ENCODE results near the gene IL17RD. TPM values are rescaled to one million over a fixed set of nuclear protein-coding genes. Genes with fewer than 3 reads are reported as not detected.

The IL17RD gene
- total and polyA plus RNA-seq, 9 donors, result 19.6 to 40.6 (median 30.4) TPM

DNA sequence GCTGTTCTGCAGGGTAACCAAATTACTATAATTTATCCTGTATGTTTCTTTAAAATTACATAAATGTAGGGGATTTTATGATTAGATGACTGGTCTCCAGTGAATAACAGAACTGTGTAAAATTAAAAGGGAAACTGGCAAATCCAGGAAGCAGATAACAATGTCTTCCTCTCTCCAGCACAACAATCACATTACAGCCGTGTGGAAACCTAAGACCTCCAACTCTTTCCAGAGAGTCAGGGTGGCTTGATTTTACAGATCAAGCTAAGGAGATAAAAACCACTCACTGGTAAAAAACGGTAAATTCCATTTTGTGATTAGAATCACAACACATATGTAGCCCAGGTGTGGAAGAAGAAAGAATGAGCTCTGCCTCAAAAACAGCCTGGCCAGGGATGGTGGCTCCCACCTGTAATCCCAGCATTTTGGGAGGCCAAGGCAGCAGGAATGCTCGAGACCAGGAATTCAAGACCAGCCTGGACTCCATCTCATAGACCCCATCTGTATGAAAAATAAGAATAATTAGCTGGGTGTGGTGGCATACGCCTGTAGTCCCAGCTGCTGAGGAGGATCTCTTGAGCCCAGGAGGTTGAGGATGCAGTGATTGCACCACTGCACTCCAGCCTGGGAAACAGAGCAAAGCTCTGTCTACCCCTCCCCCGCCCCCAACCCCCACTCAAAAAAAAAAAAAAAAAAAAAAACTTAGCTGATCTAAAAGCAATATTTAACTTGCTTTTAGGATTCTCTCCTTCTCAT lies 29.0 kb downstream of the IL17RD start:
- H3K36me3 ChIP-seq (ENCODE audit: control insufficient read depth, insufficient read depth, low read length), result peaks cover 3% of the 10 kb centered on the region
- H3K4me3 ChIP-seq (ENCODE audit: low read length), result no peak overlapping the region
- H3K9me3 ChIP-seq (replicated peaks; ENCODE audit: control insufficient read depth, low read depth, low read length), result no peaks in the 10 kb centered on the region
- no CpG with 5 or more reads among the region's 5 CpGs for WGBS (ENCODE audit: insufficient coverage)
- H3K4me1 ChIP-seq (ENCODE audit: control insufficient read depth, insufficient read depth, low read length), result peaks cover 16% of the 10 kb centered on the region
- no peak overlapping the region for H3K27ac ChIP-seq (ENCODE audit: low read length)
- DNase-seq, result no peak
- no peaks in the 10 kb centered on the region for H3K27me3 ChIP-seq (ENCODE audit: control insufficient read depth, insufficient read depth, low read length)

- H3K4me1 ChIP-seq (ENCODE audit: control insufficient read depth, insufficient read depth, low read length), result peaks cover 46% of the 10 kb centered on the region
Observed at GRCh38 chr3:57133157-57133556, 32.0 kb downstream of the IL17RD start.

DNA sequence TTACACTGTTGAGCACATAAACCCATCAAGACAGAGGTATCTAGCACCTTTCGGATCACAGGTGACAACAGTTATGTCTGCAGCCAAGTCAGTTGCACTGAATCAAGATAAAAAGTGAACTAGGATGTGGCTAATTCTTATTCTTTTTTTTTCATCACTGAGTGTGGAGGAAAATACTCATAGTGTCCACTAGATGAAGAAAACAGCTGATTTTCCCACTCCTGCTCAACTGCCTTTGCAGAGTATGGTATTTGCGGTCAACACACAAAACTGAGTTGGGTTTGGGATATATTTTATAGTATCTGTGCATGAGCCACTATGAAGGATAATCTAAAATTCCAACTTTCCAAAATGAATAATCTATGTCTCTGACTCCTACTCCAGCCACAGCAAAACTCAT lies 32.5 kb downstream of the IL17RD start:
- DNase-seq, result peak; percentile 63
- Histone ChIP-seq H3K4me1 (ENCODE audit: control insufficient read depth, insufficient read depth, low read length) (peaks cover 51% of the 10 kb centered on the region), H3K36me3 (ENCODE audit: control insufficient read depth, insufficient read depth, low read length) (peaks cover 3% of the 10 kb centered on the region), H3K27ac (ENCODE audit: low read length) (no peak overlapping the region), H3K9me3 (replicated peaks; ENCODE audit: control insufficient read depth, low read depth, low read length) (no peaks in the 10 kb centered on the region), H3K4me3 (ENCODE audit: low read length) (no peak overlapping the region), H3K27me3 (ENCODE audit: control insufficient read depth, insufficient read depth, low read length) (no peaks in the 10 kb centered on the region)
- no CpG with 5 or more reads among the region's 2 CpGs for WGBS (ENCODE audit: insufficient coverage)

More at GRCh38 chr3:57133157-57133556, 32.0 kb downstream of the IL17RD start:
- 30% methylated on average over 2 of the region's 4 CpGs for WGBS (ENCODE audit: insufficient coverage)
- Histone ChIP-seq H3K9me3 (replicated peaks; ENCODE audit: control insufficient read depth, low read depth, low read length) (no peaks in the 10 kb centered on the region), H3K36me3 (ENCODE audit: control insufficient read depth, insufficient read depth, low read length) (peaks cover 3% of the 10 kb centered on the region), H3K4me3 (ENCODE audit: low read length) (no peak overlapping the region), H3K27ac (ENCODE audit: low read length) (no peak overlapping the region), H3K27me3 (ENCODE audit: control insufficient read depth, insufficient read depth, low read length) (no peaks in the 10 kb centered on the region)
- DNase-seq, result peak; percentile 67

DNA sequence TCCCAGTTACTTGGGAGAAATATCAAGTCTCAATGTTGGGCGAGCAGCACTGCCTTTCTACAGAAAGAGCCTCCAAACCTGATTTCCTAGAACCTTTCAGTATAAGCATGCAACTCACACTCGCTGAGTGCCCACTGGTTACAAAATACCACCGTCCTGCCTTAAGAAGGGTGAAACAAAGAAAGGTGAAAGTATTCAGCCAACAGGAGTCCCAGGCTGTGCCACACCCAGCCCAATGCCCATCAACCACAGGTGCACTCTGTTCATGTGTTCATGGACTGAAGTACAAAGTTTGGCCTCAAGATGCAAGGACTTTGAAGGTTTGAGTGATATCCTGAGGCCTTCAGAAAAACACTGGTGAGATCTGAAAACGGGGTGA lies 34.0 kb downstream of the IL17RD start:
- Histone ChIP-seq H3K4me1 (ENCODE audit: control insufficient read depth, insufficient read depth, low read length) (peaks cover 63% of the 10 kb centered on the region), H3K27me3 (ENCODE audit: control insufficient read depth, insufficient read depth, low read length) (no peaks in the 10 kb centered on the region), H3K27ac (ENCODE audit: low read length) (peak overlapping the region; percentile 43), H3K36me3 (ENCODE audit: control insufficient read depth, insufficient read depth, low read length) (no peaks in the 10 kb centered on the region), H3K9me3 (replicated peaks; ENCODE audit: control insufficient read depth, low read depth, low read length) (no peaks in the 10 kb centered on the region), H3K4me3 (ENCODE audit: low read length) (no peak overlapping the region)
- no peak for DNase-seq
- WGBS (ENCODE audit: insufficient coverage), result 14% methylated on average over 1 of the region's 4 CpGs

DNA sequence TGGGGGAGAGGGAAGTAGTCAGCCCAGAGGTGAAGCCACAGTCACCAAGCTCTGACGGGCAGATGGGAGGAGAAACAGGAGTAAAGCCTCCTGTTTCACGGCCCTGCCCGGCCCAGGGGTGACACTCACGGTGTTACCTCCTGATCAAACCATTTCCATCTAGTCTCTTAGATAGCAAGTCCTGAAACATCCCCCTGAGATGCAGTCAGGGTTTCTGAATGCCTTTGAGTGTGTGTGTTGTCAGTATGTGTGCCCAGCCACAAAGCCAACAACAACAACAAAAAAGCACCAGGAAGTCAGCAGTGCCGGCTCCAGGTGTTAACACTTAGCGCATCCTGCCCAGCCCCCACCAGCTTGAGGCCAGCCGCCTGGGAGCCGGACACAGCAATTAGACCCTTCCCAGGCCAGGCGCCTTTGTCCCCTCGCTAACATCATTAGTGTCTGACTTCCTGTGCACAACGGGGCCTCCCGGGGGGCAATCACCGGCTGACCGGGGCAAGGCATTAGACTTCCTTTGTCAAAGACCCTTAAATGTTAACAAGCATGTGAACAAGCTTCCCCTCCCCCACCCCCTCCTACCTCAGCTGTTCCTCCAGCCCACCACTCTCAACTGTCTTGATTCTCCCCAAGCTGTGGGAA lies 34.5 kb downstream of the IL17RD start:
- Histone ChIP-seq H3K27ac (ENCODE audit: low read length) (peak overlapping the region; percentile 43), H3K36me3 (ENCODE audit: control insufficient read depth, insufficient read depth, low read length) (no peaks in the 10 kb centered on the region), H3K4me3 (ENCODE audit: low read length) (no peak overlapping the region), H3K9me3 (replicated peaks; ENCODE audit: control insufficient read depth, low read depth, low read length) (no peaks in the 10 kb centered on the region), H3K27me3 (ENCODE audit: control insufficient read depth, insufficient read depth, low read length) (no peaks in the 10 kb centered on the region), H3K4me1 (ENCODE audit: control insufficient read depth, insufficient read depth, low read length) (peaks cover 68% of the 10 kb centered on the region)
- DNase-seq, result peak; percentile 67
- 10% methylated on average over 12 of the region's 14 CpGs for WGBS (ENCODE audit: insufficient coverage)

DNA sequence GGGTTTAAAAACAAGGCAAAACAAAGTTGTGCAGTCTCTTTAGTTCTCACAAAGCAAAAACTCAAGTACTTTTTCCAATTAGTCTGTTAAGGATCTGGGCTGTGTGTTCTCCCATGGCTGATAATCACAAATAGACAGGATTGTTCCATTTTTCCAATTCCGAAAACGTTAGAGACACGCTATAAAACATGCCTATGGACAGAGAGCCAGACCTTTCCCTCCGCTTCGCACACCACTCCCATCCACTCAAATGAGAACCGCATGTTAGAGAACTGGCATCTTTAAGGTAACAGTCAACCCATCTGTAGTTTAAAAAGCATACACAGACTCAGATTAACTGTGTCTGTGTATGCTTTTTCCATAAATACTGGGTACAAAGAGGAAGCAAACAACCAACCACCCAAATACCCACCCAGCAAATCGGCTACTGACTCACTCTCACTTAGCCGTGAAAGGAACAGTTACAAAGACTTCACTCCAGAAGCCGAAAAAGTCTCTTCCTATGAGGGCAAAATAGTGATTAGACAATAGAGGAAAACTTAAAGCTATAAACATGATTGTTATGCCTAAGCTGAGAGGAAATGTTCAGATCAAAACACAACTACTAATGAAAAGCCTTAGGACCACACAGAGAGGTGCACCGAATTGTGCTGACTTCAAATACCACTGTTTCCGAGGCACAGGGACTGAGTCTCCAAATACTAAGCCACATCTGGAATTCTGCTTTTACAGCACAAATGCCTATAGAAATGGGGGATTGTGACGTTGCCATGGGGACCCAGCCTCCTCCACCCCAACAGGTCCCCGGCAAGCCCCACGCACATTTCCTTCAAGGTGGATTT lies 36.1 kb downstream of the IL17RD start:
- Histone ChIP-seq H3K9me3 (replicated peaks; ENCODE audit: control insufficient read depth, low read depth, low read length) (no peaks in the 10 kb centered on the region), H3K4me1 (ENCODE audit: control insufficient read depth, insufficient read depth, low read length) (peaks cover 69% of the 10 kb centered on the region), H3K27me3 (ENCODE audit: control insufficient read depth, insufficient read depth, low read length) (no peaks in the 10 kb centered on the region), H3K27ac (ENCODE audit: low read length) (peak overlapping the region; percentile 72), H3K36me3 (ENCODE audit: control insufficient read depth, insufficient read depth, low read length) (no peaks in the 10 kb centered on the region), H3K4me3 (ENCODE audit: low read length) (no peak overlapping the region)
- 17% methylated on average over 1 of the region's 14 CpGs for WGBS (ENCODE audit: insufficient coverage)
- DNase-seq, result peak; percentile 82

DNA sequence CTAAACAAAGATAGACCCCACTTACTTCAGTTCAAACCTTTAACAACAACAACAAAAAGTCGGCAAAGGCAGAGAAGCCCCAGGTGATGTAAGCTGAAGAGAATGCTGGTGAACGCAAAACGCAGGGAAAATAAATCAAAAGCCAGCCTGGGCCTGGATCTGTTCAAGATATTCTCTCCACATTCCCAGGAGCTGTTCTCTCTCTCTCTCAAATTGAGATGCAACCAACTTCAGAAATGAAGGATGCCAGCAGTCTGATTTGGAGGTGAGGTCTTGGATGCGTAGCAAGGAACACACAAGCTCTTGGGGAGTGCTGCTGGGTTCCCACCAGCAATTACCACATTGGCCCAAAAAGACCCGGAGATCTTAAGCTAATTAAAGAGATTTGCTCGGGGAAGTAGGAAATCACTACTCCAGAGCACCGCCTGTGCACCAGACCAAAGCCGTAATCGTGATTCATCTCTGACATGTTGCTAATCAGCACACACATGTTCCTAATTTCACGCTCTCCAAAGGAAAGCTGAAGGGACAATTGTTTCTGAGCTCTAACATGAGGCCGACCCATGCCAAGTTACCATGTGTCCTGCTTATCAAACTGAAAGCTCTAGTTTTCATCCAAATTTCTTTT lies 37.1 kb downstream of the IL17RD start:
- Histone ChIP-seq H3K9me3 (replicated peaks; ENCODE audit: control insufficient read depth, low read depth, low read length) (no peaks in the 10 kb centered on the region), H3K27ac (ENCODE audit: low read length) (peak overlapping the region; percentile 72), H3K27me3 (ENCODE audit: control insufficient read depth, insufficient read depth, low read length) (no peaks in the 10 kb centered on the region), H3K36me3 (ENCODE audit: control insufficient read depth, insufficient read depth, low read length) (peaks cover 4% of the 10 kb centered on the region), H3K4me1 (ENCODE audit: control insufficient read depth, insufficient read depth, low read length) (peaks cover 63% of the 10 kb centered on the region), H3K4me3 (ENCODE audit: low read length) (peak overlapping the region; percentile 2)
- whole genome bisulfite sequencing (ENCODE audit: insufficient coverage), result 11% methylated on average over 5 of the region's 11 CpGs
- DNase-seq, result peak; percentile 88

DNA sequence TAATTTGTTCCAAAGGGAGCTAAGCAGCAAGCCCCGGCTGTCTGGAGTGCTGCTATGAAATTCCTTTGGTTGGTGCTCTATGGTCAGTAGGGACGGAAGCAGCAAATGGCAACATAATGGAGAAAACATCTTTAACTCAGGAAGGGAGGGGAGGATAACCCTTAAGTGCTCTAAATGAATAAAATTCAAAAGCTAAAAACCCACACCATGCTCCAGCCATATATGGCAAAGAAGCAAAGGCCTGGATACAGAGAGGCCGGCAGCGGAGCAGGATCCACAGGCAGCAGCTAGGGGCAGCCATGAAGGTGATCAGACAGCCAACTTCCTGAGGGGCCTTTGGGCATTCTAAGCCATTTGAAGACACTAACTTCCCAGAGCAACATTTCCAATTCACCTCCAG lies 38.9 kb downstream of the IL17RD start:
- 33% methylated on average over 1 of the region's 4 CpGs for WGBS (ENCODE audit: insufficient coverage)
- Histone ChIP-seq H3K36me3 (ENCODE audit: control insufficient read depth, insufficient read depth, low read length) (peaks cover 5% of the 10 kb centered on the region), H3K4me3 (ENCODE audit: low read length) (no peak overlapping the region), H3K9me3 (replicated peaks; ENCODE audit: control insufficient read depth, low read depth, low read length) (no peaks in the 10 kb centered on the region), H3K27ac (ENCODE audit: low read length) (peak overlapping the region; percentile 0), H3K27me3 (ENCODE audit: control insufficient read depth, insufficient read depth, low read length) (no peaks in the 10 kb centered on the region), H3K4me1 (ENCODE audit: control insufficient read depth, insufficient read depth, low read length) (peaks cover 60% of the 10 kb centered on the region)
- DNase-seq, result no peak

- H3K4me1 ChIP-seq (ENCODE audit: control insufficient read depth, insufficient read depth, low read length), result peaks cover 21% of the 10 kb centered on the region
- peaks cover 7% of the 10 kb centered on the region for H3K36me3 ChIP-seq (ENCODE audit: control insufficient read depth, insufficient read depth, low read length)
- peak overlapping the region; percentile 31 for H3K27ac ChIP-seq (ENCODE audit: low read length)
- 0% methylated on average over 1 of the region's 10 CpGs for WGBS (ENCODE audit: insufficient coverage)
- H3K9me3 ChIP-seq (replicated peaks; ENCODE audit: control insufficient read depth, low read depth, low read length), result no peaks in the 10 kb centered on the region
- no peak for DNase-seq
- H3K4me3 ChIP-seq (ENCODE audit: low read length), result no peak overlapping the region
- no peaks in the 10 kb centered on the region for H3K27me3 ChIP-seq (ENCODE audit: control insufficient read depth, insufficient read depth, low read length)
Observed at GRCh38 chr3:57120451-57121174, 44.5 kb downstream of the IL17RD start.
